ENCODE data around the gene RNF225. TPM values are rescaled to one million over a fixed set of nuclear protein-coding genes. Genes with fewer than 3 reads are reported as not detected.

Gene RNF225
- total and polyA plus RNA-seq, 9 of the 15 experiments (the other 6 are each of a cell fraction or from before 2014, with no cell fraction given), result 0.33 TPM; not detected in 8

DNA sequence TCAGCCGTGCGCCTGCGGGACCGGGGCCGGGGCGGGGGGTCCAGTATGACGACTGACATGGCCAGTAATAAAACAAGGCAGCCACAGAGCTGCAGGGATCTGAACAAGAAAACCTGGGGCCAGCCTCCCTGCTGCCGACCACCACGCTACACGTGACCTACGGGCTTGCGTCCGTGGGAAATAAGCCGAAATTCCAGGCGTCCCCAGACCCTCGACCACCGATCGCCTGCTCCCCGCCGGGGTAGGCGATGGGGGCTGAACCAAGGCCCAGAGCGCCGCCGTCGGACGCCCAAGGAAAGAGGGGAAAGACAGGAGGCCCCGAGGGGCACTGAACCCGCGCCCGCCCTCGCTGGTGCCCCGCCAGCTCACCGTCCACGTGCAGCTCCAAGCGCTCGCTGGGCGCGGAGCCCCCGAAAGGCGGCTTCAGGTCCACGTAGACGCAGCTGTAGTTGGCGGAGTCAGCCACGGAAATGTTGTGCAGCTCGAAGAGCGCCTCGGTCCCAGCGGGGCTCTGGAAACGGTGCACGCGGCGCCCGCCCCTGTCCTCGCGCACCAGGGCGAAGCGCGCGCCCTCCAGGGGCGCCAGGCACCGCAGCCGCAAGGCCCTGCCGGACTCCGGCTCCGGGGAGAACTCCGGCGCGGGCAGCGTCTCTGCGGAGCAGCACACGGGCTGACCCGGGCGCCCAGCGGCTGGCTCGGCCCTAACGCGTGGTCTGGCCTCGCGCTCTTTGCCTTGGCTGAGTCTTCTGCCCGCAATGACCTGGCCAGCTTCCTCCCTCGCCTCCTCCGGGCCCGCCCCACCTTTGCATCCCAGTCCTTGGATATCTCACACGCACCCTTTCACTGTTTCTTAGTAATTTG, 45.2 kb upstream of the RNF225 start:
- Histone ChIP-seq H3K4me2 (ENCODE audit: insufficient read depth, low read length) (no peak overlapping the region), H3K4me3 (no peak overlapping the region)

More for the DNA sequence above, 45.2 kb upstream of the RNF225 start:
- Histone ChIP-seq H3K27me3 (ENCODE audit: control insufficient read depth in 2 of 2, insufficient read depth in 2 of 2, low read length in 2 of 2) (no peaks in the 10 kb centered on the region), H3K79me2 (ENCODE audit: control insufficient read depth, insufficient read depth, low read length) (no peaks in the 10 kb centered on the region), H3K4me1 (replicated peaks in 1 of 2; ENCODE audit: control insufficient read depth in 2 of 2, insufficient read depth in 2 of 2, low read length in 2 of 2) (peaks cover 5 to 25% of the 10 kb centered on the region in 2 experiments; a peak in 4 of 5 replicates), H4K20me1 (replicated peaks; ENCODE audit: control insufficient read depth, insufficient read depth, low read length) (no peaks in the 10 kb centered on the region), H3K27ac (ENCODE audit: extremely low read depth, low read depth, low read length) (no peak overlapping the region), H3K9me3 (replicated peaks; ENCODE audit: control insufficient read depth, insufficient read depth, low read depth, low read length) (no peaks in the 10 kb centered on the region), H2AFZ (ENCODE audit: low read depth, low read length) (no peak overlapping the region), H3K36me3 (ENCODE audit: control insufficient read depth, insufficient read depth, low read length) (no peaks in the 10 kb centered on the region), H3K9me1 (ENCODE audit: control insufficient read depth, insufficient read depth, low read length) (no peaks in the 10 kb centered on the region), H3K9ac (ENCODE audit: insufficient read depth in 1 of 2, low read depth in 2 of 2, low read length in 2 of 2) (no peak overlapping the region)
- intact Hi-C loops (cut with micrococcal nuclease) (no loop called here), in situ Hi-C loops (cut with MboI) (no loop called here)
- ChIA-PET POLR2A (interaction anchor here (3.6 kb wide), 1 partner anchor 12 kb away, joined by 20 read pairs; the partner anchor contains the start of gene ZNF497), CTCF (ENCODE audit: low intra/inter-chr PET ratio) (interaction anchor here (0.6 kb wide), 1 partner anchor 10 kb away, joined by 3 read pairs; no protein-coding TSS in a partner anchor)
- no TSS peak for BruUV-seq (replicated peaks)
- DNase-seq (ENCODE audit: extremely low read depth in 1 of 4, low spot score in 3 of 4) (no peak), ATAC-seq (no peak), FAIRE-seq (no peak)
- TF ChIP-seq, protein P1, sequence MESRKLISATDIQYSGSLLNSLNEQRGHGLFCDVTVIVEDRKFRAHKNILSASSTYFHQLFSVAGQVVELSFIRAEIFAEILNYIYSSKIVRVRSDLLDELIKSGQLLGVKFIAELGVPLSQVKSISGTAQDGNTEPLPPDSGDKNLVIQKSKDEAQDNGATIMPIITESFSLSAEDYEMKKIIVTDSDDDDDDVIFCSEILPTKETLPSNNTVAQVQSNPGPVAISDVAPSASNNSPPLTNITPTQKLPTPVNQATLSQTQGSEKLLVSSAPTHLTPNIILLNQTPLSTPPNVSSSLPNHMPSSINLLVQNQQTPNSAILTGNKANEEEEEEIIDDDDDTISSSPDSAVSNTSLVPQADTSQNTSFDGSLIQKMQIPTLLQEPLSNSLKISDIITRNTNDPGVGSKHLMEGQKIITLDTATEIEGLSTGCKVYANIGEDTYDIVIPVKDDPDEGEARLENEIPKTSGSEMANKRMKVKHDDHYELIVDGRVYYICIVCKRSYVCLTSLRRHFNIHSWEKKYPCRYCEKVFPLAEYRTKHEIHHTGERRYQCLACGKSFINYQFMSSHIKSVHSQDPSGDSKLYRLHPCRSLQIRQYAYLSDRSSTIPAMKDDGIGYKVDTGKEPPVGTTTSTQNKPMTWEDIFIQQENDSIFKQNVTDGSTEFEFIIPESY (CRISPR knock-in tag; IDR thresholded peaks at IDR 0.05), result peak; percentile 84
- TF ChIP-seq, protein P2, sequence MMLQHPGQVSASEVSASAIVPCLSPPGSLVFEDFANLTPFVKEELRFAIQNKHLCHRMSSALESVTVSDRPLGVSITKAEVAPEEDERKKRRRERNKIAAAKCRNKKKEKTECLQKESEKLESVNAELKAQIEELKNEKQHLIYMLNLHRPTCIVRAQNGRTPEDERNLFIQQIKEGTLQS (IDR thresholded peaks at IDR 0.05), result no peak
- TF ChIP-seq, protein P2 (CRISPR knock-in tag; conservative IDR thresholded peaks at IDR 0.05), result no peak
- WGBS (ENCODE audit: insufficient coverage, low coverage, missing lambda C conversion rate), result 91% methylated on average over 41 of the region's 84 CpGs
